Measurements from ENCODE around the gene NUCKS1.

Gene NUCKS1

GRCh38 chr1:205699416-205699815, 50.6 kb downstream of the NUCKS1 start:
- no peak for DNase-seq

- DNase-seq: no peak
Measured at GRCh38 chr1:205698921-205699320, 51.1 kb downstream of the NUCKS1 start.

- no peak for DNase-seq
Measured at GRCh38 chr1:205693421-205693991, 56.5 kb downstream of the NUCKS1 start.

- DNase-seq: no peak
Measured at GRCh38 chr1:205692423-205692822, 57.6 kb downstream of the NUCKS1 start.

- no peak for DNase-seq
Measured at GRCh38 chr1:205690122-205690756, 59.7 kb downstream of the NUCKS1 start.

GRCh38 chr1:205689479-205689878, 60.5 kb downstream of the NUCKS1 start:
- DNase-seq: no peak

GRCh38 chr1:205688171-205689080, 61.6 kb downstream of the NUCKS1 start:
- no peak for DNase-seq

GRCh38 chr1:205687242-205687641, 62.7 kb downstream of the NUCKS1 start:
- no peak for DNase-seq

- DNase-seq: no peak
Measured at GRCh38 chr1:205681364-205681763, 68.6 kb downstream of the NUCKS1 start.

- DNase-seq: no peak
Measured at GRCh38 chr1:205680073-205680851, 69.7 kb downstream of the NUCKS1 start, which contains the start of gene SLC45A3. TSS of gene SLC45A3 (minus strand) at chr1:205680509. CDS start at chr1:205664656, 15,853 bp downstream.

- DNase-seq: no peak
Measured at GRCh38 chr1:205678286-205679111, 71.5 kb downstream of the NUCKS1 start.

GRCh38 chr1:205677167-205677566, 72.8 kb downstream of the NUCKS1 start:
- DNase-seq: no peak

GRCh38 chr1:205676597-205676996, 73.4 kb downstream of the NUCKS1 start:
- no peak for DNase-seq

GRCh38 chr1:205676002-205676401, 74.0 kb downstream of the NUCKS1 start:
- no peak for DNase-seq

- no peak for DNase-seq
Measured at GRCh38 chr1:205675247-205675646, 74.7 kb downstream of the NUCKS1 start.

GRCh38 chr1:205672970-205673369, 77.0 kb downstream of the NUCKS1 start:
- DNase-seq: no peak

GRCh38 chr1:205672395-205672889, 77.5 kb downstream of the NUCKS1 start:
- DNase-seq: no peak

- no peak for DNase-seq
Measured at GRCh38 chr1:205670611-205671430, 79.2 kb downstream of the NUCKS1 start.

GRCh38 chr1:205670150-205670446, 79.9 kb downstream of the NUCKS1 start:
- DNase-seq: no peak

GRCh38 chr1:205669341-205670149, 80.4 kb downstream of the NUCKS1 start:
- peak; percentile 12 for DNase-seq
